SK-N-MC (cell line): ENCODE results near the gene RNF166.

Experiments
- EZH2 ChIP-seq: fragments of 200-600 bp; sonication (generic); IDR thresholded peaks from one replicate; pipeline ENCODE4 v1.6.1; 2017; ENCODE audit warnings: antibody characterized with exemption
- FOXP2 ChIP-seq: optimal IDR thresholded peaks from 2 replicates; pipeline ENCODE3; 2011; ENCODE audit warnings: mild to moderate bottlenecking, moderate library complexity; ENCODE audit not compliant: insufficient read depth; ENCODE audit errors: extremely low read length, control extremely low read depth
- POLR2AphosphoS5 ChIP-seq: IDR thresholded peaks from 2 replicates; pipeline ENCODE4 v1.6.1; 2012; ENCODE audit warnings: mild to moderate bottlenecking, low read depth, low read length, borderline replicate concordance

- TF ChIP-seq POLR2AphosphoS5 (no peak), FOXP2 (no peak), EZH2 (no peak)
Observed at GRCh38 chr16:88688013-88688778, 18.0 kb downstream of the RNF166 start.
